HEK293 (cell line): ENCODE results near the gene SAV1.

ENCODE experiments used
- CTCF ChIA-PET: fragments of 350-600 bp; formaldehyde crosslinking; extraction: SDS; loops from one replicate; lab custom pipeline; 2021; ENCODE audit warnings: antibody characterized with exemption; lab: Yijun Ruan, JAX
- POLR2A ChIA-PET: fragments of 300-600 bp; formaldehyde crosslinking; extraction: SDS; loops from one replicate; lab custom pipeline; 2020; ENCODE audit warnings: antibody characterized with exemption, inconsistent platforms; lab: Yijun Ruan, JAX
- H3K27ac ChIP-seq: fragments of 200-500 bp; sonication (Bioruptor generic); 2 replicates; pipeline ENCODE4 v1.5.1; 2014; ENCODE audit warnings: low read depth, low read length, control low read depth, inconsistent platforms; ENCODE audit errors: extremely low read depth
- H3K36me3 ChIP-seq, 2 experiments: fragments of 200-500 bp in 1 of 2; sonication (Bioruptor generic) in 1 of 2; 1 replicate in 1 of 2; 2 replicates in 1 of 2; pipeline ENCODE4 v1.5.1; 2014 to 2017; ENCODE audit warnings: inconsistent platforms in 2 of 2, low read length in 2 of 2; ENCODE audit not compliant: control insufficient read depth in 2 of 2, insufficient read depth in 1 of 2
- H3K4me1 ChIP-seq: fragments of 200-500 bp; sonication (Bioruptor generic); 2 replicates; pipeline ENCODE4 v1.5.1; 2014; ENCODE audit warnings: mild to moderate bottlenecking, low read length, inconsistent platforms; ENCODE audit not compliant: control insufficient read depth, insufficient read depth
- H3K4me3 ChIP-seq: 2 replicates; pipeline ENCODE4 v1.5.1; 2011; ENCODE audit warnings: low read depth, mild to moderate bottlenecking, control low read depth, low read length, moderate library complexity
- H3K9me3 ChIP-seq: fragments of 200-500 bp; sonication (Bioruptor generic); 2 replicates; pipeline ENCODE4 v1.5.1; 2014; ENCODE audit warnings: low read depth, low read length, inconsistent platforms; ENCODE audit not compliant: control insufficient read depth, insufficient read depth
- BCL11A ChIP-seq: fragments of 450-650 bp; formaldehyde crosslinking; IDR thresholded peaks from 2 replicates; pipeline ENCODE4 v1.5.1; 2016; ENCODE audit warnings: low read depth, missing biosample characterization, missing genetic modification characterization
- FEZF1 ChIP-seq: fragments of 450-650 bp; formaldehyde crosslinking; IDR thresholded peaks from 2 replicates; pipeline ENCODE4 v1.5.1; 2016; ENCODE audit warnings: missing biosample characterization, missing genetic modification characterization
- GFI1B ChIP-seq: fragments of 450-650 bp; formaldehyde crosslinking; IDR thresholded peaks from 2 replicates; pipeline ENCODE4 v1.5.1; 2016; ENCODE audit warnings: missing biosample characterization, missing genetic modification characterization
- GLI4 ChIP-seq: fragments of 450-650 bp; formaldehyde crosslinking; IDR thresholded peaks from 2 replicates; pipeline ENCODE4 v1.5.1; 2016; ENCODE audit warnings: missing biosample characterization, missing genetic modification characterization
- GLIS1 ChIP-seq: fragments of 450-650 bp; formaldehyde crosslinking; IDR thresholded peaks from 2 replicates; pipeline ENCODE4 v1.5.1; 2016; ENCODE audit warnings: missing biosample characterization, missing genetic modification characterization
- HOXD13 ChIP-seq: sonication (generic); formaldehyde crosslinking; IDR thresholded peaks from 2 replicates; pipeline ENCODE4 v1.8.0; 2022; ENCODE audit warnings: missing genetic modification reagents, borderline replicate concordance
- KLF17 ChIP-seq: fragments of 450-650 bp; formaldehyde crosslinking; IDR thresholded peaks from 2 replicates; pipeline ENCODE4 v1.5.1; 2016; ENCODE audit warnings: missing biosample characterization, missing genetic modification characterization
- KLF7 ChIP-seq: fragments of 450-650 bp; formaldehyde crosslinking; IDR thresholded peaks from 2 replicates; pipeline ENCODE4 v1.5.1; 2016; ENCODE audit warnings: missing biosample characterization, missing genetic modification characterization, borderline replicate concordance
- OVOL3 ChIP-seq: fragments of 450-650 bp; formaldehyde crosslinking; IDR thresholded peaks from 2 replicates; pipeline ENCODE4 v1.5.1; 2016; ENCODE audit warnings: missing biosample characterization, missing genetic modification characterization
- SP2 ChIP-seq: fragments of 450-650 bp; formaldehyde crosslinking; IDR thresholded peaks from 2 replicates; pipeline ENCODE4 v1.5.1; 2016; ENCODE audit warnings: missing biosample characterization, missing genetic modification characterization
- TCF7L2 ChIP-seq: IDR thresholded peaks from 2 replicates; pipeline ENCODE4 v1.6.1; 2011; ENCODE audit warnings: low read depth, mild to moderate bottlenecking, inconsistent platforms, low read length, moderate library complexity, borderline replicate concordance
- TRIM28 ChIP-seq: IDR thresholded peaks from 2 replicates; pipeline ENCODE4 v1.6.1; 2011; ENCODE audit warnings: low read length, control low read depth, borderline replicate concordance
- ZBTB21 ChIP-seq: fragments of 450-650 bp; formaldehyde crosslinking; IDR thresholded peaks from 2 replicates; pipeline ENCODE4 v1.5.1; 2017; ENCODE audit warnings: missing biosample characterization, missing genetic modification characterization
- ZBTB8A ChIP-seq: fragments of 450-650 bp; formaldehyde crosslinking; IDR thresholded peaks from 2 replicates; pipeline ENCODE4 v1.5.1; 2016; ENCODE audit warnings: missing biosample characterization, missing genetic modification characterization
- ZNF114 ChIP-seq: fragments of 450-650 bp; formaldehyde crosslinking; IDR thresholded peaks from 2 replicates; pipeline ENCODE4 v1.5.0; 2017; ENCODE audit warnings: missing biosample characterization, missing genetic modification characterization
- ZNF16 ChIP-seq: fragments of 450-650 bp; formaldehyde crosslinking; IDR thresholded peaks from 2 replicates; pipeline ENCODE4 v1.5.1; 2016; ENCODE audit warnings: low read depth, missing biosample characterization, missing genetic modification characterization
- ZNF23 ChIP-seq: fragments of 450-650 bp; formaldehyde crosslinking; IDR thresholded peaks from 2 replicates; pipeline ENCODE4 v1.5.1; 2016; ENCODE audit warnings: missing biosample characterization, missing genetic modification characterization, borderline replicate concordance
- ZNF248 ChIP-seq: fragments of 450-650 bp; formaldehyde crosslinking; IDR thresholded peaks from 2 replicates; pipeline ENCODE4 v1.5.1; 2017; ENCODE audit warnings: missing biosample characterization, missing genetic modification characterization
- ZNF280D ChIP-seq: fragments of 450-650 bp; formaldehyde crosslinking; IDR thresholded peaks from 2 replicates; pipeline ENCODE4 v1.5.1; 2016; ENCODE audit warnings: missing biosample characterization, missing genetic modification characterization
- ZNF324 ChIP-seq: fragments of 450-650 bp; formaldehyde crosslinking; IDR thresholded peaks from 2 replicates; pipeline ENCODE4 v1.5.1; 2016; ENCODE audit warnings: missing biosample characterization, missing genetic modification characterization
- ZNF362 ChIP-seq: fragments of 450-650 bp; formaldehyde crosslinking; IDR thresholded peaks from 2 replicates; pipeline ENCODE4 v1.5.1; 2016; ENCODE audit warnings: missing biosample characterization, missing genetic modification characterization
- ZNF394 ChIP-seq: fragments of 450-650 bp; formaldehyde crosslinking; IDR thresholded peaks from 2 replicates; pipeline ENCODE4 v1.5.1; 2016; ENCODE audit warnings: missing biosample characterization, missing genetic modification characterization, mild to moderate bottlenecking, moderate library complexity, borderline replicate concordance
- ZNF404 ChIP-seq: fragments of 450-650 bp; formaldehyde crosslinking; IDR thresholded peaks from 2 replicates; pipeline ENCODE4 v1.5.1; 2017; ENCODE audit warnings: missing biosample characterization, missing genetic modification characterization
- ZNF549 ChIP-seq: fragments of 450-650 bp; IDR thresholded peaks from 2 replicates; pipeline ENCODE4 v1.5.1; 2018; ENCODE audit warnings: missing biosample characterization, missing genetic modification characterization, mild to moderate bottlenecking, inconsistent platforms, moderate library complexity
- ZNF645 ChIP-seq: fragments of 450-650 bp; formaldehyde crosslinking; IDR thresholded peaks from 2 replicates; pipeline ENCODE4; 2016; ENCODE audit warnings: missing biosample characterization, missing genetic modification characterization
- ZNF654 ChIP-seq: fragments of 450-650 bp; formaldehyde crosslinking; IDR thresholded peaks from 2 replicates; pipeline ENCODE4 v1.5.1; 2016; ENCODE audit warnings: low read depth, missing biosample characterization, missing genetic modification characterization
- ZNF747 ChIP-seq: fragments of 450-650 bp; formaldehyde crosslinking; IDR thresholded peaks from 2 replicates; pipeline ENCODE4 v1.5.1; 2016; ENCODE audit warnings: missing biosample characterization, missing genetic modification characterization
- ZNF76 ChIP-seq: fragments of 450-650 bp; formaldehyde crosslinking; IDR thresholded peaks from 2 replicates; pipeline ENCODE4; 2016; ENCODE audit warnings: low read depth, missing biosample characterization, missing genetic modification characterization, borderline replicate concordance

The SAV1 gene

GRCh38 chr14:50711043-50711442 is 42.9 kb upstream of the SAV1 start (continued):
- TF ChIP-seq BCL11A (no peak), ZBTB8A (tag by site-specific recombination) (no peak)
- TF ChIP-seq, all 188 proteins: peak for 0

- no peaks in the 10 kb centered on the region for H3K9me3 ChIP-seq
- H3K4me1 ChIP-seq = no peaks in the 10 kb centered on the region
- POLR2A ChIA-PET = no interaction called here
- no peak overlapping the region for H3K27ac ChIP-seq
- no peak for TF ChIP-seq ZNF76 (tag by site-specific recombination)
- no peak for TF ChIP-seq GFI1B
- no peak for TF ChIP-seq ZBTB21
- TF ChIP-seq KLF17 (tag by site-specific recombination) = no peak
- no peak for TF ChIP-seq ZNF114
- no peak for TF ChIP-seq ZNF23 (tag by site-specific recombination)
- no peak for TF ChIP-seq KLF7 (tag by site-specific recombination)
- TF ChIP-seq SP2 (tag by site-specific recombination) = no peak
- no peak for TF ChIP-seq OVOL3 (tag by site-specific recombination)
- no peak for TF ChIP-seq ZNF654
- TF ChIP-seq ZNF645 (tag by site-specific recombination) = no peak
- TF ChIP-seq GLIS1 (tag by site-specific recombination) = no peak
- TF ChIP-seq ZNF324 (tag by site-specific recombination) = no peak
- no peak for TF ChIP-seq ZNF404 (tag by site-specific recombination)
- no peak overlapping the region for H3K4me3 ChIP-seq
- CTCF ChIA-PET = interaction anchor here (0.7 to 1.1 kb wide), 2 partner anchors 9 to 70 kb away, joined by 3 to 5 read pairs; no protein-coding TSS in a partner anchor
- no peaks in the 10 kb centered on the region for H3K36me3 ChIP-seq
Measured at GRCh38 chr14:50705026-50705593, 37.0 kb upstream of the SAV1 start.

- Histone ChIP-seq H3K4me1 (no peaks in the 10 kb centered on the region), H3K4me3 (no peak overlapping the region), H3K27ac (no peak overlapping the region), H3K9me3 (no peaks in the 10 kb centered on the region), H3K36me3 (no peaks in the 10 kb centered on the region)
- CTCF ChIA-PET = interaction anchor here (0.7 to 1.1 kb wide), 2 partner anchors 10 to 70 kb away, joined by 3 to 5 read pairs; no protein-coding TSS in a partner anchor
- no peak for TF ChIP-seq GLI4 (tag by site-specific recombination)
- TF ChIP-seq ZNF76 (tag by site-specific recombination) = no peak
- no peak for TF ChIP-seq ZNF248
- no peak for TF ChIP-seq HOXD13 (CRISPR knock-in tag)
- no peak for TF ChIP-seq ZNF394 (tag by site-specific recombination)
- TF ChIP-seq TCF7L2 = no peak
- no peak for TF ChIP-seq ZNF747 (tag by site-specific recombination)
- no peak for TF ChIP-seq ZNF549 (tag by site-specific recombination)
- TF ChIP-seq ZNF280D (tag by site-specific recombination) = no peak
- TF ChIP-seq ZNF404 (tag by site-specific recombination) = no peak
- no peak for TF ChIP-seq TRIM28
- no peak for TF ChIP-seq ZNF16 (tag by site-specific recombination)
- TF ChIP-seq ZNF362 (tag by site-specific recombination) = no peak
- TF ChIP-seq FEZF1 = no peak
- POLR2A ChIA-PET = no interaction called here
Measured at GRCh38 chr14:50704454-50705010, 36.4 kb upstream of the SAV1 start.
